ENCODE data around the gene VAT1.
"Not testable (repeated sequence)": the region's sequence is repeated elsewhere in the genome, so short reads cannot be mapped to it uniquely, and the experiment has no call there.

Gene VAT1

DNA sequence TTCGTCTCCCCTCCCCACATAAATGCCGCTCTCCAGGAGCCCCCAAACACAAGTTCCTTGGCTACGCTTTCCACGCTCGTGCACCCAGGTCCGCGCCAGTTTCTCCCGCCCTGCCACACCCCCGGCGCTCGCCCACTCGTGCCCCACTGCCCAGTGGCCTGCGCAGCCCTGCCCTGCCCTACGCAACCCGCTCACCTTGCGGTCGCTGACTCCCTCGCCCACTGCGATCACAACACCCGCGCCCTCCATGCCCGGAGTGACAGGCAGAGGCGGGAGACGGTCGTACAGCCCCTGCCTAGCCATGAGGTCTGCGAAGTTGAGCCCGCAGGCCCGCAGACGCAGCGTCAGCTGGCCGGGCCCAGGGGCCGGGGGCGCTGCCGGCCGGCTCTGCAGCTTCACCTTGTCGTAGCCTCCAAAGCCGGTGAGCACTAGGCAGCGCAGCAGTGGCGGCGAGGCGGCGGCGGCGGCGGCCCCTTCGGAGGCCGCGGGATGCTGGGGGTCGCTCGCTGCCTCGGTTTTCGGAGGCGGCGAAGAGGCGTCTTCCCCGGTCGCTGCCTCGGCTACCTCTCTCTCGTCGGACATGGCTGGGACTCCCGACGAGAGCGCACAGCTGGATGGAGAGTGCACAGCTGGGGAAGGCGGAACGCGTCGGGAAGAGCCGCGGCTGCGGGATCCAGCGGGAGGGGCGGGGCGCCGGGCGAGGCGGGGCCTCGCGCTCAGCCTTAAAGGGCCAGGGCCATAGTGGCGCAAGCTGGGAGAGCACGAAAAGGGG is at the start of gene VAT1:
TSS of gene VAT1 (minus strand) at position 645 of the 772 bp plus-strand sequence. CDS start at position 582, 63 bp downstream.
- DNase-seq (ENCODE audit: low read depth), result no peak

DNA sequence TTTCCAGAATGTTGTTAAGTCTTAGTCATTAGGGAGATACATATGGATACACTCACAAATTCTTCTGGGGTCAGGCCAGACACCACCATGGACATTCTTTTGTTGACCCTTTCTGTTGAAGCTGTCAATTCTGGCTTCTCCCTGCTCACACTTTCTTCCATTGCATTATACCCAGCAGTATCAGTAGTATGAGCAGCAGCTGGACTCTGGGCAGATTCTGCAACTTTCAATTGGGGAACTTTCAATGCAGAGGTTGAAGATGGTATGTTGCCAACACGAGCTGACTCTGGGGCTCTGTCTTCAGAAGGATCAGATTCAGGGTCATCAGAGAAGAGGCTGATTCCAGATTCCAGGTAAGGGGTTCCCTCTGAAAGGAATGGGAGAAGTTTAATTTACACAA is 48.7 kb upstream of the VAT1 start:
- no peak for DNase-seq (ENCODE audit: low read depth)

DNA sequence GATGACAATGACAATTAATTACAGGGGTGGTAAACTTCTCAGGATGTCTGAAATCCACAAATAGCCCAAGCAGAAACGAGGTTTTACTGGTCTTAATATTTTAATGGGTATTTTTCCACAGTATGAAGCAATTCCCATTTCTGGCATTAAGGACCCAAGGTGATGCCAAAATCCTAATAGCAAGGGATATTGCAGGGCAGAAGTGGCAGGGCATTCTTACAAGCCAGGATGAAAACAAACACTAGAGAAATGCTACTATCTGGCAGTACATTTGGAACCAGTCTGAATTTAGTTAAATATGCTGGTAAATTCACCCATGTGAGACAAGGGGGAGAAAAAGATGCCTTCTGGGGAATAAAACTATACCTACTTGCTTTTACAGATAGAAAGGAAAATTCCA is 48.1 kb upstream of the VAT1 start:
- no peak for DNase-seq (ENCODE audit: low read depth)

DNA sequence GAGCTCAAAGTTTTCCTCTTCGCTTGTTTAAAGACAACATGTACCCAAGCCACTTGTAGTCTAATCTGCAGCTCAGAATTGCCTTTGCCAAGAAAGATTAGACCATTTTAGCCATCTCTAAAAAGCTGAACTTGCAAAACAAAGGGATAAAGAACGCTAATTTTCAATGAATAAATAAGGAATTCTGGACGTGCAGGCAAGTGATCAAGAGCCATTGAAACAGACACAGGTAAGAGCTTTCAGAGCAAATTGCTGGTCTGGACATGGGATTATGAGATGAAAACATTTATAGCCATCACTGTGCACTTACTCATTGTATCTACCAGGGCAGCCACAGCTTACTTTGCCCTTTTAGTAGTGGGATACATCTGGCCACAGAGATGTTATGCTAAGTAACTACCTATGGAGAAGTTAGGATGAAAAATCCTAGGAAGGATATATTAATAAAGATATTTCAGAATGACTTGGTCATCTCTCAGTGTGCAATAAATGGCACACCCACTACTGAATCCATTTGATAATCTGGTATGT is 47.2 kb upstream of the VAT1 start:
- DNase-seq (ENCODE audit: low read depth), result no peak

DNA sequence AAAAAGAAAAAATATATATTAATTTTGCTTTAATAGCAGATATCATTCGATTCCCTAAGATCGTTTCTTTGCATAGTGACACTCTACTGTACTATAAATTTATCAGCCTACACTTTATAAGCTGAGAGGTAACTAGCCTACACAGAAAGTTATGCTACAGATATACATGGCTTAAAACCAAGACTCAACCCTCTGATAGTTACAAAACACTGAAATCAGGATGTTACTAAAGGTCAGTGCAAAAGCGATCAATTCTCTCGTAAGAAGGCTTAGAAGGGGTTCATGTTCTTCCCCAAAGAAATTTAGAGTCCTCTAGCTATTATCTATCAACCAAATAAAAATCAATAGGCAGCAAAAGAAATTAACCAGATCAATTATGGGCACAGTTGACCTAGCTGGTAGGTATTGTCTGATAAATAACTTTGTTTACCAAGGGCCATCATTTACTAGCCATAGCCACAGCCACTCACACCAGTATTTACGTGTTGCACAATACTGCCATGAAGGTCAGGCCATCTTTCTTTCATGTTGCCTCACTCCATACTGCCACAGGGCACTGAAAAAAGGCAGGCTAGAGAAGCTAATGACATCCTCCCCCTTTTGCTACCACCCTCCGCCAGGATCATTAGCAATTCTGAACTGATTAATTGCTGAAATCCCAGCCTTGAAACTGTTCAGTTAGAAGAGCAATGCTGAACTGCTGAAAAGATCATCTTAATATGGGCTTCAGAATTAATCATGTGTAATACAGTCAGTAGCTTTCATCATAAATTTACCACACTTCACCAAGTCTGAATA is 46.6 kb upstream of the VAT1 start:
- DNase-seq (ENCODE audit: low read depth), result no peak

DNA sequence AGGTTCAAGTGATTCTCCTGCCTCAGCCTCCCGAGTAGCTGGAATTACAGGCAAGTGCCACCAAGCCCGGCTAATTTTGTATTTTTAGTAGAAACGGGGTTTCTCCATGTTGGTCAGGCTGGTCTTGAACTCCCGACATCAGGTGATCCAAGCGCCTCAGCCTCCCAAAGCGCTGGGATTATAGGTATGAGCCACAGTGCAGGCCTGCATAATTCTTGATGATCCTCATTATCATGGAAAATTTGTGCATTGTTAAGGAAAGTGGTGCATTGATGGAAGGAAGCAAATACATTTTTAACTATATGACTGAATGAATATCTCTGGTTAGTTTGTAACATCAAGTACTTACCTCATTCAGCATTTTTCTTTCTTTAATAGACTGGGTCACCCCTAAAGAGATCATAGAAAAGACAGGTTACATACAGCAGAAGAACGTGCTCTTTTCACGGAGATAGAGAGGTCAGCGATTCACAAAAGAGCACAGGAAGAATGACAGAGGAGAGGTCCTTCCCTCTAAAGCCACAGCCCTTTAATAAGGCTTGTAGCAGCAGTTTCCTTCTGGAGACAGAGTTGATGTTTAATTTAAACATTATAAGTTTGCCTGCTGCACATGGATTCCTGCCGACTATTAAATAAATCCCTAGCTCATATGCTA is 40.9 kb upstream of the VAT1 start:
- DNase-seq (ENCODE audit: low read depth), result no peak

DNA sequence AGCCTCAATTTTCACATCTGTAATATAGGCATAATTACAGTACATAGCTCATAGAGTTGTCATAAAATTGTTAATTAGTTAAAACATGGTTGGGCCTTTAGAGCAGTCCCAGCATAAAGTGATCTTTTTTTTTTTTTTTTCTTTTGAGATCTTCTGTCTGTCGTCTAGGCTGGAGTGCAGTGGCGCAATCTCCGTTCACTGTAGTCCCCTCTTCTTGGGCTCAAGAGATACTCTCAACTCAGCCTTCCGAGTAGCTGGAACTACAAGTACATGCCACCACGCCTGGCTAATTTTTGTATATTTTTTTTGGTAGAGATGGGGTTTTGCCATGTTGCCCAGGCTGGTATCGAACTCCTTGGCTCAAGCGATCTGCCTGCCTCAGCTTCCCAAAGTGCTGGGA is 33.9 kb upstream of the VAT1 start:
- DNase-seq (ENCODE audit: low read depth), result no peak

DNA sequence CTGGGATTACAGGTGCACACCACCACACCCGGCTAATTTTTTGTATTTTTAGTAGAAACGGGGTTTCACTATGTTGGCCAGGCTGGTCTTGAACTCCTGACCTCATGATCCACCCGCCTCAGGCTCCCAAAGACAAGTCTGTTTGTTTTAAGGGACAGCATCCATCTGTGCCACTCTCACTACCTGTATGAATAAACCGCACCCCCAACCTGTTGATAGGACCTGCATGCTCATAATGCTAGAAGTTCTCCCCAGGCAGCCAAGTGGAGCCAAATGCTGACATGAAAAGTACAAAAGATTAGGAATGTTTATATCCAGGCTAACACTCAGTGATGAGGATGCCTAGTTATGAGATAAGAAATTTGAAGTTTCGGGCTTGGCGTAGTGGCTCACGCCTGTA is 30.8 kb upstream of the VAT1 start:
- DNase-seq (ENCODE audit: low read depth), result not testable (repeated sequence)

DNA sequence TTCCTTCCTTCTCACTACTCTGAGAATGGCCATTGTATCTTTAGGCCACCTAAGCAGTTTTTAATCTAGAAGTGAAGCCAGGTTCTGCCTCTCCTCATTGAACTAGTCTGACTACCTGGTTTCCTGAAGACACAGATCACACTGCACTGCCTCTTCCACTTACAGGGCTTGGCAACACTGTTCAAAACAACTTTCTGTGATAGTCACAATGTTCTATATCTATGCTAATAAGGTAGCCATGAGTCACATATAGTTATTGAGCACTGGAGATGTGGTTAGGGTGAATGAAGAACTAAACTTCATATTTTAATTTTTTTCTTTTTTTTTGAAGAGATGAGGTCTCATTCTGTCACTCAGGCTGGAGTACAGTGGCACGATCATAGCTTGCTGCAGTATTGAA is 29.8 kb upstream of the VAT1 start:
- DNase-seq (ENCODE audit: low read depth), result no peak

DNA sequence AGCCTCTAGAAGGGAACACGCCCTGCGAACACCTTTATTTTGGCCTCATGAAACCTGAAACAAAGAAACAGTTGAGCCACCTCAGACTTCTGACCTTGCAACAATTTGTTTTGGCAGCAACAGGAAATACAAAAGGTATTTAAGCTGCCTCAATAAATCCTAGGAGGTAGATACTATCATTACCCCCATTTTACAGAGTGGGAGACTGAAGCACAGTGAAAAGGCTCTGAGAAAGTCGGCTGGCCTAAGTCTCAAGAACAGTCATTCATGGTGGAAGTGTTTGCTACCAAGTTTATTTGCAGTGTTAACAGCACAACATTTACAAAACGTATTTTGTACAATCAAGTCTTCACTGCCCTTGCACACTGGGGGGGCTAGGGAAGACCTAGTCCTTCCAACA is 21.8 kb upstream of the VAT1 start:
- DNase-seq (ENCODE audit: low read depth), result no peak

DNA sequence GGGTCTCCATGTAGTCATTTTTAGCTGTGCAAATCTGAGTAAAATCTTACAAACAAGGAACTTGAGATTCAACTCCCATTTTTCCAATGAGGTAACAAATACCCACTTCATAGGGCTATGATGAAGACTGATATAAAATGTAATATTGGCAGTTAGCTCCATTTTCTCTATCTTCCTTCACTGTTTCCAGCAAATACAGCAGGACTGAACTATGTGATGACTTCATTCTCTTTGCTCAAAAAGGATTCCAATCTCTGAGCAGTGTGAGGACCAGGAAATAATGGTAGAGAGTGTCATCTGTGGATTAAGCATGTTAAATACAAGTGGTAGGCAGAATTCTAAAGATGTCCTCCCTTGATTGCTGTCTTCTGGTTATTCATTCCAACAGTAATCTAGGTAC is 21.1 kb upstream of the VAT1 start:
- DNase-seq (ENCODE audit: low read depth), result no peak

DNA sequence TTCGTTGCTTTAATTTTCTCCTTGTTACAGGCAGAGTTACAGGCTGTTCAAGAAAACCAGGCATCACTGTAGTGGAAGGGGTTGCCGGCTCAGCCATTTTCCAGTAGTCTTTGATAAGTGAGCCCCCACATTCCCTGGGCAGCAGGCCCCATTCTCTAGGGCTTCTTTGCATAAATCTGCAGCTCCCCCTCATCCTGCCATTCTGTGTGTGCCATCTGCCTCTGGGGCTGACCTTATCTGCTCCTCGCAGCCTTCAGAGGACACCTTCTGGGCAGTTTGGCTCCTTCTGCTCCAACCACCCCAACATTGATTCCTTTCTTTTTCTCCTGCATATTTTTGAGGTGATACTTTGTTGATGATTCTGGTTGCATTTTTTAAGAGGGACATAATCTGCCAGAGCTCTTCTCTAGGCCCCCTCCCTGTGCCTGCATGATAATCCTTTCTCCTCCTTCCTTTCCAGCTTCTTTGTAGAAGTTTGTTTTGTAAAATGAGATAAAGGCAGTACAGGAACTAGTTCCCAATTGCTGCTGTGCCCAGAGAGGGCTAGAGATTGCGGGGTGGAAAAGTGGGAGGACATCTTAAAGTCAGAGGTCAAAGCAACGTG is 19.9 kb upstream of the VAT1 start:
- peak; percentile 9 for DNase-seq (ENCODE audit: low read depth)

DNA sequence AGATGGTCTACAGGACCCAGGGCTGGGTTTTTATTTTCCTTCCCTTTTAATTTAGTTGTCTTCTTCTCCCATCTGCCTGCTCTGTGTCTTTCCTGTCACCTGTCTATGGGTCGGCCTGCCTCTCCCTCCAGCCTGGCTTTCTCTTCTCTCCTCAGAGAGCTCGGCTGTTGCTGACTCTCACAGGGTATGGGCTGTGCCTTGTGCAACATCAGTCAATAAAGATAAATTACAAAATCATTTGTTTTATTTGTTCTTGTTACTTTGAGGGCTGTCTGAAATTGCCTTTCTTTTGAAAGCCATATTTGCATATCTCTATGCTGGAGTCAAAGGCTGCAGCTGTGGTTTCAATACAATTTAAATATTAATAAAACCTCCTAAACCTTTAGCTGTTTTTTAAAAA is 18.5 kb upstream of the VAT1 start:
- DNase-seq (ENCODE audit: low read depth), result no peak

DNA sequence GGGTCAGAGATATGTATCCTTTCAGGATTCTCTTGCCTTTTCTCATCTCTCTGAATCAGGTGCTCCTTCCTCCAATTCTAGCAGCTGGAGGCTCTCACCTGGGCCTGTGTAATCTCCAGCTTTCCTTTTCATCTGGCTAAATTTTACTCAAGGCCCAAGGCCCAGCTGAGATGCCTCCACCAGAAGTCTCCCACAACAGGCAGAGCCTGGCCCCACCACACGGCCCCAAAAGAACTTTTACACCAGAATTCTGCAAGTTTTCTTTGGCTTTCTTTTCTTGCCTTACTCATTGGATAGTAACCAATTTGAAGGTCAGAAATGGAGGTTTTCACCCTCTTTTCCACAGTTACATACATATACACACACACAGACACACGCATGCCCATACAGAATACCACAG is 17.5 kb upstream of the VAT1 start:
- DNase-seq (ENCODE audit: low read depth), result no peak

DNA sequence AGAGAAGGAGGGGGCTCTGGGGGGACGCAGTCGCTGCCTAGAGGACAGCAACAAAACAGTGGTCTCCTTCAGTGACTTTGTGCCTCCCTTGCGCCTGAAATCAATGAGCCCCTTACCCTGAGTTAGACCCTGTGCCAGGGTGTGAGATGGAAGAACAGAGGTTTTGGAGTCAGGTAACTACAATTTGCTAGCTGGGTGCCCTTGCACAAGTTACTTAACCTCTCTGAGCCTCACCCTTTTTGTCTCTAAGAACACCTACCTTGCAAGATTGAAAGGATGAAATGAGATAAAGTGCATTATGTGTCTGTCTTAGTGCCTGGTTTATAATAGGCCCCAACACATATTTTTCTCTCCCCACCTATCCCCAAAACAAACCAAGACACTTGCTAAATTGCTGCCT is 12.7 kb upstream of the VAT1 start:
- DNase-seq (ENCODE audit: low read depth), result no peak

DNA sequence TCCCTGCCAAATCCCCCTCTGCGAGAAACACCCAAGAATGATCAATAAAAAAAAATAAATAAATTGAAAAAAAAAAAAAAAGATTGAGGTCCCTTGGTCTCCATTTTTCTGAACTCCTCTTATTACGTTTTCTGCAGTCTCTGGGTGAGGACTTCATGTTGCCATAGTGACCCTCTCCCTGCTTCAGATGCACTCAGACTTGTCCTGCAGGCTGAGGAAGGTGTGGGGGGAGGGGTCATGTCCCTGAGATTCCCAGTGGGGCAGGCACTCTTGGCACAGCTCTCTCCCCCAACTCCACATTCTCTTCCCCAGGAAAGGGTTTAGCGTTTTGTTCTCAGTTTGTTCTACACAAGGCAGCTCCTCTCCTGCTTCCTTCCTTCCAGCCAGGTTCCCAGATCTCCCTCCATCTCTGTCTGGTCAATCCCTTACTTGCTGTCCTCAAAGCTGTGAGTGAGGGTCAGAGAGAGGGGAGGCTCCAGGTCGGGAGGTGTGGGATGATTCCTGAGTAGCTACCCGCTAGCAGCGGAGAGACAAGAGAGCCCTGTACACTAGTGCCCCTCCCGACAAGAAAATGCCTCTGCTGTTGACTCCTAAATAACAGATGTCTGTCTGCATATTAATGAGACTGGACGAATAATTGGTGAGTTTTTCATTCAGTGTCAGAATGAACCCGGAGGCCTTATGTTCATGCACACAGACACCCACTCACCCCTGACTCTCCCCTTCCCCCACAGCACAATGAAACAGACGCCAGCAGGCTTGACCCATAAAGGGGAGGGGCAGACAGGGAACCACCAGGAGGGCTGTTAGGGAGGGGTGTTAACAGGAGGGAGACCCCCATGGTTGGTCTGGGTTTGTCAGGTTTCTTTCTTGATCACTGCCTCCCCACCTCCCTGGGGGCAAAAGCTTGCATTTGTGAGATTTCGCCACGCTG is 12.0 kb upstream of the VAT1 start:
- no peak for DNase-seq (ENCODE audit: low read depth)

DNA sequence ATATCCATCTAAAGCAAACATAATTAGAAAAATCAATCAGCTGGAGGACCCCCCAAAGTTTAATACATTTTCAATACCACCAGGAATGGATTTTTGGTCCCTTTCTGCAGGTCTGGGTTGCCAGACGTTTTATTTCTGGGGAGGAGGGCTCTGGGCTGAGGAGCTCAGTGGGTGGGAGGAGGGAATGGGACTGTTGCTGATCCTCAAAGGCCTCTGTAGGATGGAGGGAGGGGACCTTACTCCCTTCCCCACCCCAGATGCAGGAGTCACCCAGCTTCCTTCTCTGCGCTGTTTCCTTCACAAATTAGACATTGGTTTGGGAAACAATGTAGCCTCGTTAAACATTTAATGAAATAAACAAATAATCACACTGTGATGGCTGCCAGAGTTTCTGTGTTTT is 9.5 kb upstream of the VAT1 start:
- no peak for DNase-seq (ENCODE audit: low read depth)

DNA sequence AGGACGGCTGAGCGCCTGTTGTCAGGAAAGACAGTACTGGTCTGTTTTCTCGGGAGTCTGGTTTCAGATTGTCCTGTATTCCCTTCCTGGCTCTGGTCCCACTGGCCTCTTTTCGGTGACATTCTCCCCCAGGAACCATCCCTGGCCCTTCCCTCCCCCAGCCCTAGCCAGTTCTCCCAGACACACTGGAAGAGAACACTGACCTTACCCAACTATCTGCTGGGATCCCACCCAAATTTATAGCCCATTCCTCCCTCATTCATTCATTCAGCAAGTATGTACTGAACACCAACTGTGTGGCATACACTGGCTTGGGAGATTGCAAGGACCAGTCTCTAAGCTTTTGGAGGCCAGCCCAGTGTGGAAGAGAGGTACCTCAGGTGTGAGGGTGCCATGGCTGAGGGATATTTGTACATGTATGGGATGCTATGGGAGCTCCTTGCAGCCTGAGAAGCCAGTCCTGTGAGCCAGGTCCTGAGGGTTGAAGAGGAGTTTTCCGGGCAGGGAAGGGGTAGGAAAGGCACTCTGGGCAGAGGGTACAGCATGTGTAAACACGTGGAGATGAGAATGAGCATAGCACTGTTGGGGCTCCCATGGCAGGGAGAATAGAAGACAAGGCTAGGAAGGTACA is 8.1 kb upstream of the VAT1 start:
- no peak for DNase-seq (ENCODE audit: low read depth)

DNA sequence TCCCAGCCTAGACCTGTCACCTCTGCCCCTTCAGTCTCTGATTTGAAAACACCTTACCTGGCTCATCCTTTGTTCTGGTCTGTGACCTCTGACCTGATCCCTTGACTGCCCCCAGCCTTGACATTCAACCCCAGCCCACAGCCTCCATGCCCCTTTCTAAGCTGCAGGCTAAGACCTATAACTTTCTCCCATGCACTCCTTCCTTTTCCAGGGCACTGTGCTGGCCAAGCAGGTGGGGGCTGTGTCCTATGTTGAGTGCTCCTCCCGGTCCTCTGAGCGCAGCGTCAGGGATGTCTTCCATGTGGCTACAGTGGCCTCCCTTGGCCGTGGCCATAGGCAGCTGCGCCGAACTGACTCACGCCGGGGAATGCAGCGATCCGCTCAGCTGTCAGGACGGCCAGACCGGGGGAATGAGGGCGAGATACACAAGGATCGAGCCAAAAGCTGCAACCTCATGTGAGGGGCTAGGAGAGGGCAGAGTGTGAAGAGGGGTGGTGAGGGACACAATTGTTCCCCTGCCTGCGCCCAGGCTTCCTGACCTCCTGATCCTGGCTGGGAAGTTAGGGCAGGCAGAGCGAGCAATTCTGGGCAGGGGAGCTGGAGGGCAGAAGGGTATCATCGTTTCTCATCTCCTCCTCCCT is 6.2 kb upstream of the VAT1 start:
- DNase-seq (ENCODE audit: low read depth), result no peak

All from CMK (cell line).